ENCODE measurements around the gene NUP107. TPM values are rescaled to one million over a fixed set of nuclear protein-coding genes. Genes with fewer than 3 reads are reported as not detected.

NUP107 gene
- total RNA-seq, 1 experiment from 2014 or later: 82.3 TPM

DNA sequence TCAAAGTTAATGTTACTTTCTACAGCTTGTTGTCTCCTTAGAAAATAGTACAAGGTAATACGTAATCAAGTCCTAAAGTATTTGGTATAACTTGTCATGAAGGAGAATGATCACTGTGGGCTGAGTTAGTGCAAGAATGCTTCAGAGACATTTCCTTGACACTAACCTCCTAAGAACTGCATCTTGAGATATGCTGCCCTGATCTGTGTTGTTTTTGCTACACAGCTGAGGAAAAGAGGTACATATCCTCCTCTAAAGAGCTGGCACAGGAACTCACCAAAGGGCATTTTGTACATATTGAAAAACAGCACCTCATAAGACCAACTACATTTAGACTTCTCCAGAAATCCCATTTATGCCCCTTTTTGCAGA lies 47.4 kb upstream of the NUP107 start:
- CTCF ChIA-PET: no interaction called here
- POLR2A ChIA-PET: interaction anchor here (0.6 kb wide), 1 partner anchor 103 kb away, joined by 6 read pairs; no protein-coding TSS in a partner anchor
- no TSS peak for BruUV-seq (replicated peaks)
- peaks cover 12% of the 10 kb centered on the region; the same call in 1 of the 2 replicates for H3K36me3 ChIP-seq (ENCODE audit: control insufficient read depth, insufficient read depth, low read length)
- peaks cover 79% of the 10 kb centered on the region for H3K4me1 ChIP-seq (ENCODE audit: control insufficient read depth, insufficient read depth, low read length)
- intact Hi-C loops (cut with micrococcal nuclease; ENCODE audit: unreplicated experiment) (no loop called here), in situ Hi-C loops (cut with HindIII; ENCODE audit: low pct_unique_long_range_greater_than_20kb, low sequenced_read_pairs) (no loop called here)
- H3K9me3 ChIP-seq (ENCODE audit: control insufficient read depth, insufficient read depth, low read depth, low read length): no peaks in the 10 kb centered on the region
- no peaks in the 10 kb centered on the region for H3K27me3 ChIP-seq (ENCODE audit: control insufficient read depth, insufficient read depth, low read length)
- DNase-seq (ENCODE audit: low read depth, low spot score): no peak
- H3K4me3 ChIP-seq (ENCODE audit: low read depth in 2 of 2, low read length in 2 of 2): no peak overlapping the region
- ATAC-seq: 0 out of 2 replicates have a peak, but pooled peaks have one; percentile 17
- TF ChIP-seq, protein P1, sequence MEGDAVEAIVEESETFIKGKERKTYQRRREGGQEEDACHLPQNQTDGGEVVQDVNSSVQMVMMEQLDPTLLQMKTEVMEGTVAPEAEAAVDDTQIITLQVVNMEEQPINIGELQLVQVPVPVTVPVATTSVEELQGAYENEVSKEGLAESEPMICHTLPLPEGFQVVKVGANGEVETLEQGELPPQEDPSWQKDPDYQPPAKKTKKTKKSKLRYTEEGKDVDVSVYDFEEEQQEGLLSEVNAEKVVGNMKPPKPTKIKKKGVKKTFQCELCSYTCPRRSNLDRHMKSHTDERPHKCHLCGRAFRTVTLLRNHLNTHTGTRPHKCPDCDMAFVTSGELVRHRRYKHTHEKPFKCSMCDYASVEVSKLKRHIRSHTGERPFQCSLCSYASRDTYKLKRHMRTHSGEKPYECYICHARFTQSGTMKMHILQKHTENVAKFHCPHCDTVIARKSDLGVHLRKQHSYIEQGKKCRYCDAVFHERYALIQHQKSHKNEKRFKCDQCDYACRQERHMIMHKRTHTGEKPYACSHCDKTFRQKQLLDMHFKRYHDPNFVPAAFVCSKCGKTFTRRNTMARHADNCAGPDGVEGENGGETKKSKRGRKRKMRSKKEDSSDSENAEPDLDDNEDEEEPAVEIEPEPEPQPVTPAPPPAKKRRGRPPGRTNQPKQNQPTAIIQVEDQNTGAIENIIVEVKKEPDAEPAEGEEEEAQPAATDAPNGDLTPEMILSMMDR (IDR thresholded peaks at IDR 0.05): no peak
- H3K27ac ChIP-seq (ENCODE audit: low read length): peak overlapping the region; percentile 71

DNA sequence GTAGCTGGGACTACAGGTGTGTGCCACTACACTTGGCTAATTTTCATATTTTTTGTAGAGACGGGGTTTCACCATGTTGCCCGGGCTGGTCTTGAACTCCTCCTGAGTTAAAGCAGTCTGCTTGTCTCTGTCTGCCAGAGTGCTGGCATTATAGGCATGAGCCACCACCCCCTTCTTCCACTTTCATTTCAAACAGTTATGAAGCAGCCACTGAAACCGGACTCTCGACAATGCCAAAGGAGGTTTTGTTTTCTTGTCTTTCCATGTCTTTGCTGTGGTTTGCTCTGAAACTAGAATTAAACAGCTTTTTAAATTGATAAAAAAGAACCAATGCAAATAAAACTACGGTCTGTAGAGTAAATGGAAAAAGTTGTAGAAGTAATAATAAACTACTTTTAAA lies 45.6 kb upstream of the NUP107 start:
- no peak for DNase-seq (ENCODE audit: low read depth, low spot score)
- no TSS peak for BruUV-seq (replicated peaks)
- POLR2A ChIA-PET: interaction anchor here (0.5 to 1.0 kb wide), 2 partner anchors 22 to 136 kb away, joined by 3 to 4 read pairs; no protein-coding TSS in a partner anchor
- no peak for TF ChIP-seq SIN3A (IDR thresholded peaks at IDR 0.05; ENCODE audit: borderline replicate concordance, insufficient read depth, low read depth, low read length)
- TF ChIP-seq, protein P2, sequence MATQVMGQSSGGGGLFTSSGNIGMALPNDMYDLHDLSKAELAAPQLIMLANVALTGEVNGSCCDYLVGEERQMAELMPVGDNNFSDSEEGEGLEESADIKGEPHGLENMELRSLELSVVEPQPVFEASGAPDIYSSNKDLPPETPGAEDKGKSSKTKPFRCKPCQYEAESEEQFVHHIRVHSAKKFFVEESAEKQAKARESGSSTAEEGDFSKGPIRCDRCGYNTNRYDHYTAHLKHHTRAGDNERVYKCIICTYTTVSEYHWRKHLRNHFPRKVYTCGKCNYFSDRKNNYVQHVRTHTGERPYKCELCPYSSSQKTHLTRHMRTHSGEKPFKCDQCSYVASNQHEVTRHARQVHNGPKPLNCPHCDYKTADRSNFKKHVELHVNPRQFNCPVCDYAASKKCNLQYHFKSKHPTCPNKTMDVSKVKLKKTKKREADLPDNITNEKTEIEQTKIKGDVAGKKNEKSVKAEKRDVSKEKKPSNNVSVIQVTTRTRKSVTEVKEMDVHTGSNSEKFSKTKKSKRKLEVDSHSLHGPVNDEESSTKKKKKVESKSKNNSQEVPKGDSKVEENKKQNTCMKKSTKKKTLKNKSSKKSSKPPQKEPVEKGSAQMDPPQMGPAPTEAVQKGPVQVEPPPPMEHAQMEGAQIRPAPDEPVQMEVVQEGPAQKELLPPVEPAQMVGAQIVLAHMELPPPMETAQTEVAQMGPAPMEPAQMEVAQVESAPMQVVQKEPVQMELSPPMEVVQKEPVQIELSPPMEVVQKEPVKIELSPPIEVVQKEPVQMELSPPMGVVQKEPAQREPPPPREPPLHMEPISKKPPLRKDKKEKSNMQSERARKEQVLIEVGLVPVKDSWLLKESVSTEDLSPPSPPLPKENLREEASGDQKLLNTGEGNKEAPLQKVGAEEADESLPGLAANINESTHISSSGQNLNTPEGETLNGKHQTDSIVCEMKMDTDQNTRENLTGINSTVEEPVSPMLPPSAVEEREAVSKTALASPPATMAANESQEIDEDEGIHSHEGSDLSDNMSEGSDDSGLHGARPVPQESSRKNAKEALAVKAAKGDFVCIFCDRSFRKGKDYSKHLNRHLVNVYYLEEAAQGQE (IDR thresholded peaks at IDR 0.05; ENCODE audit: insufficient read depth in 1 of 2, low read depth in 2 of 2, low read length in 1 of 2): no peak
- TF ChIP-seq, protein P1 (IDR thresholded peaks at IDR 0.05): no peak
- TF ChIP-seq POLR2AphosphoS5 (IDR thresholded peaks at IDR 0.05; ENCODE audit: low read depth, low read length): no peak
- TF ChIP-seq TCF7L2 (IDR thresholded peaks at IDR 0.05; ENCODE audit: low read depth, low read length): no peak
- no peaks in the 10 kb centered on the region for H3K9me3 ChIP-seq (ENCODE audit: control insufficient read depth, insufficient read depth, low read depth, low read length)
- no peaks in the 10 kb centered on the region for H3K27me3 ChIP-seq (ENCODE audit: control insufficient read depth, insufficient read depth, low read length)
- in situ Hi-C loops (cut with HindIII; ENCODE audit: low pct_unique_long_range_greater_than_20kb, low sequenced_read_pairs) (no loop called here), intact Hi-C loops (cut with micrococcal nuclease; ENCODE audit: unreplicated experiment) (no loop called here)
- H3K36me3 ChIP-seq (ENCODE audit: control insufficient read depth, insufficient read depth, low read length): peaks cover 12% of the 10 kb centered on the region; the same call in 1 of the 2 replicates
- CTCF ChIA-PET: no interaction called here
- peak overlapping the region; percentile 5 for H3K27ac ChIP-seq (ENCODE audit: low read length)
- H3K4me1 ChIP-seq (ENCODE audit: control insufficient read depth, insufficient read depth, low read length): peaks cover 70% of the 10 kb centered on the region
- peak; percentile 69 for ATAC-seq
- no peak overlapping the region for H3K4me3 ChIP-seq (ENCODE audit: low read depth in 2 of 2, low read length in 2 of 2)
